ENCODE data around the gene KLHL2.

DNA sequence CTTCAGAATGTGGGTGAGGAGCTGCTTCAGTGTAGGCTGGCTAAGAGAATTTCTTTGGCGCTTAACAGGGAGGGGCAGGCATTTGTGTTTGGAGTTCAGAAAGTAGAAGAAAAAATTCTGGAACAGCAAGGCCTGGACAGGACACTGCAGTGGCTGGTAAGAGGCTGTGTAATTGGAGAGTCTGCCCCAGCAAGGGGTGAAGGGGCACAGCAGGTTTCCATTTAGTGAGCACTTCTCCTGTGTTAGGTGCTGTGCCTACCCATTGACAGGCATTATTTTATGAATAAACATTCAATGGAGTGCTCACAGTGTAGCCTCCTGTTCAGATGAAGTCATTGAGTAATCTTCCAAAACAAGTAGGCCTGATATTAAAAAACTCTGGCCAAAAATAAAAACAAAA lies 160.8 kb downstream of the KLHL2 start:
- TF ChIP-seq CREB1 (CRISPR knock-in tag; IDR thresholded peaks at IDR 0.05; ENCODE audit: low read depth) = no peak
- TF ChIP-seq, protein P1, sequence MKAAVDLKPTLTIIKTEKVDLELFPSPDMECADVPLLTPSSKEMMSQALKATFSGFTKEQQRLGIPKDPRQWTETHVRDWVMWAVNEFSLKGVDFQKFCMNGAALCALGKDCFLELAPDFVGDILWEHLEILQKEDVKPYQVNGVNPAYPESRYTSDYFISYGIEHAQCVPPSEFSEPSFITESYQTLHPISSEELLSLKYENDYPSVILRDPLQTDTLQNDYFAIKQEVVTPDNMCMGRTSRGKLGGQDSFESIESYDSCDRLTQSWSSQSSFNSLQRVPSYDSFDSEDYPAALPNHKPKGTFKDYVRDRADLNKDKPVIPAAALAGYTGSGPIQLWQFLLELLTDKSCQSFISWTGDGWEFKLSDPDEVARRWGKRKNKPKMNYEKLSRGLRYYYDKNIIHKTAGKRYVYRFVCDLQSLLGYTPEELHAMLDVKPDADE (IDR thresholded peaks at IDR 0.05) = no peak
- no peak for TF ChIP-seq POLR2AphosphoS5 (IDR thresholded peaks at IDR 0.05; ENCODE audit: low read depth)
- TF ChIP-seq, protein P2, sequence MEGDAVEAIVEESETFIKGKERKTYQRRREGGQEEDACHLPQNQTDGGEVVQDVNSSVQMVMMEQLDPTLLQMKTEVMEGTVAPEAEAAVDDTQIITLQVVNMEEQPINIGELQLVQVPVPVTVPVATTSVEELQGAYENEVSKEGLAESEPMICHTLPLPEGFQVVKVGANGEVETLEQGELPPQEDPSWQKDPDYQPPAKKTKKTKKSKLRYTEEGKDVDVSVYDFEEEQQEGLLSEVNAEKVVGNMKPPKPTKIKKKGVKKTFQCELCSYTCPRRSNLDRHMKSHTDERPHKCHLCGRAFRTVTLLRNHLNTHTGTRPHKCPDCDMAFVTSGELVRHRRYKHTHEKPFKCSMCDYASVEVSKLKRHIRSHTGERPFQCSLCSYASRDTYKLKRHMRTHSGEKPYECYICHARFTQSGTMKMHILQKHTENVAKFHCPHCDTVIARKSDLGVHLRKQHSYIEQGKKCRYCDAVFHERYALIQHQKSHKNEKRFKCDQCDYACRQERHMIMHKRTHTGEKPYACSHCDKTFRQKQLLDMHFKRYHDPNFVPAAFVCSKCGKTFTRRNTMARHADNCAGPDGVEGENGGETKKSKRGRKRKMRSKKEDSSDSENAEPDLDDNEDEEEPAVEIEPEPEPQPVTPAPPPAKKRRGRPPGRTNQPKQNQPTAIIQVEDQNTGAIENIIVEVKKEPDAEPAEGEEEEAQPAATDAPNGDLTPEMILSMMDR (conservative IDR thresholded peaks at IDR 0.05; ENCODE audit: low read depth in 2 of 2) = no peak
- no peak for TF ChIP-seq NANOG (IDR thresholded peaks at IDR 0.05; ENCODE audit: borderline replicate concordance)
- TF ChIP-seq EZH2phosphoT487 (IDR thresholded peaks at IDR 0.05; ENCODE audit: unreplicated experiment) = no peak
- TF ChIP-seq EZH2 (IDR thresholded peaks at IDR 0.05; ENCODE audit: low read depth, unreplicated experiment) = no peak
- no peak for TF ChIP-seq JUNB (IDR thresholded peaks at IDR 0.05; ENCODE audit: unreplicated experiment)

All from GM23338 (cell line).